Stimulated activated CD8-positive, alpha-beta memory T cell treated with anti-CD3 and anti-CD28 coated beads, Interleukin-4, amount 100 ng/mL, for 1 hour (primary cell): ENCODE data around the gene NDRG4.

ENCODE experiments used
- DNase-seq, 2 donors: peaks; one replicate each; pipeline ENCODE4 v3.0.0-alpha.2; 2020; ENCODE audit warnings: low read depth in 2 of 2, low spot score in 1 of 2

NDRG4 gene

GRCh38 chr16:58493756-58494431 is 6.0 kb upstream of the NDRG4 start:
- DNase-seq, result no peak

- DNase-seq, result no peak
Measured at GRCh38 chr16:58494981-58495520, 4.9 kb upstream of the NDRG4 start.

DNA sequence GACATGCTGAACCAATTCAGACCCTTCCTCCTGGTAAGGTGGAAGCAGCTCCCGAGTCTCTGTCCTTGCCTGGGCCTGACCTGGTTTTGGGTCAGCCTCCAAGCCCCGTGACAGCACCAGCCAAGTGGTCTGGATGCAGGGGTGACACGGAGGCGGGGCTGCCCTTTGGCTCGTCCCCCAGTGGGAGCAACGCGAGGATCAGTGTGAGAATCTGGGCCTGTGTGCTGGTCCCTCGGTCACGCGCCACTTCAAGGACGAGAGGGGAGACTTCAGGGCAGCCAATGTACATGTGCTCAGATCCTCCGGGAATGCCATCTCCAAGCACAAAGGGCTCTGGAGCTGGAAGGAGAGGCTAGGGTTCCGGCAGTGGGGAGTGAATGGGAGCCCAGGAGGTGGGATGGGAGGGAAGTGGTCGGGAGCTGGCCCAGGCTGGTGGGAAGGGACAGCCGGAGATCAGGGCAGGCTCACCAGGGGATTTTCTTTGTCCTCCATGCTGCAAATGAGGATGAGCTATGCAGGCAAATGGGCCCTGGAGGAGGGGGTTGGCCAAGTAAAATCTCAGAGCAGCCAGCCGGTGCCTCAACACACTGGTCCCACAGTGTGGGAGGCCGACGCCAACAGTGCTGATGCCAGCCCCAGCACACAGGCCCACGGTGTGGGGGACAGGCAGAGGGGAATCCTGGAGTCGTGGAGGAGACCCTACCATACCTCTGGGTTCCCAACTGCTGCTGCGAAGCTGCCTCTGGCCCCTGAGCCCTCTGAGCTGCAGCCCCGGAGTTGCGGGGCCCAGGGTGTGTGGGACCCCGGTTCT is 4.2 kb upstream of the NDRG4 start:
- no peak for DNase-seq

DNA sequence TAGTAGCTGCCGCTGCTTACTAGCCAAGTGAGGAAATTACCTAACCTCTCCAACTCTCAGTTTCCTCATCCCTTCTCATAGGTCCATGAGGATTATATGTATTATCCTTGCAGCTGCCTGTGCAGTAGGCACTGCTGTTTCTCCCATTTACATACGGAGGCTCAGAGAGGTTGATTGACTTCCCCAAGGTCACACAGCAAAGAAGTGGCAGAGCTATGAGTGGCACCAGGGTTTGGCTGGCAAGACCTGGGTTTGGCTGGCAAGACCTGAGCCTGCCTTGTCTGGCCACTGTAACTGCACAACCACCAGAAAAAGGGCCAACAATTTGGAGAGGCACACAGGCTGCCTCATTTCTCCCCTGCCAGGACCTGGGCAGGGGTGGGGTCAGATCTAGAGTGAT is 2.5 kb upstream of the NDRG4 start:
- DNase-seq, result no peak

GRCh38 chr16:58497935-58498334 is 2.0 kb upstream of the NDRG4 start:
- no peak for DNase-seq

DNA sequence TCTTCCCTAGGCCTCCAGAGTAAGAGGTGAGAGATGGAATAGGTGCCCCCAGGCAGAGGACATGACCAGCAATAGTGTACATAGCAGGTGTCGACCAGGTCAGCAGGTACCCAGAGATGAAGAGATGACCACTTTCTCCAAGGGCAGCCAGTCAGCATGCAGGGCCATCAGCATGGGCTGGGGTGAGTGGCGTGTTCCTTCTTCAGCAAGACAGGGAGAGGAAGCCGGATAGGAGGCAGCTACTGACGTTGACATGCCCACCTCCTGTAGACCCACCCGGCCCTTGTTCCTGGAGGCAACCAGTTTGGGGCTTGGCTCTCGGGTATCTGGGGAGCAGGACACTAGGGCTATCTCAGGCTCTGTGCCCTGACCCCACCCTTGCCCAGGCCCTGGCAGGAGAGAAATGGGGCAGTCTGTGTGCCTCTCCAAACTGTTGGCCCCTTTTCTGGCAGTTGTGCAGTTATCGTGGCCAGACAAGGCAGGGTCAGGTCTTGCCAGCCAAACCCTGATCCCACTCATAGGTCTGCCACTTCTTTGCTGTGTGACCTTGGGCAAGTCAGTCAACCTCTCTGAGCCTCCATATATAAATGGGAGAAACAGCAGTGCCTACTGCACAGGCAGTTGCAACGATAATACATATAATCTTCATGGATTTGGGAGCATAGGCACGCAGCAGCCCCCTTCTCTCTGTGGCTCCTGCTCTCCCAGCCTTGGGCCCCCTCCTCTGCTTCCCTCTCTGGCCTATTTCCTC is 1.4 kb upstream of the NDRG4 start:
- DNase-seq, result no peak

- DNase-seq, result no peak
Measured at GRCh38 chr16:58499092-58499511, 841 bp upstream of the NDRG4 start.

DNA sequence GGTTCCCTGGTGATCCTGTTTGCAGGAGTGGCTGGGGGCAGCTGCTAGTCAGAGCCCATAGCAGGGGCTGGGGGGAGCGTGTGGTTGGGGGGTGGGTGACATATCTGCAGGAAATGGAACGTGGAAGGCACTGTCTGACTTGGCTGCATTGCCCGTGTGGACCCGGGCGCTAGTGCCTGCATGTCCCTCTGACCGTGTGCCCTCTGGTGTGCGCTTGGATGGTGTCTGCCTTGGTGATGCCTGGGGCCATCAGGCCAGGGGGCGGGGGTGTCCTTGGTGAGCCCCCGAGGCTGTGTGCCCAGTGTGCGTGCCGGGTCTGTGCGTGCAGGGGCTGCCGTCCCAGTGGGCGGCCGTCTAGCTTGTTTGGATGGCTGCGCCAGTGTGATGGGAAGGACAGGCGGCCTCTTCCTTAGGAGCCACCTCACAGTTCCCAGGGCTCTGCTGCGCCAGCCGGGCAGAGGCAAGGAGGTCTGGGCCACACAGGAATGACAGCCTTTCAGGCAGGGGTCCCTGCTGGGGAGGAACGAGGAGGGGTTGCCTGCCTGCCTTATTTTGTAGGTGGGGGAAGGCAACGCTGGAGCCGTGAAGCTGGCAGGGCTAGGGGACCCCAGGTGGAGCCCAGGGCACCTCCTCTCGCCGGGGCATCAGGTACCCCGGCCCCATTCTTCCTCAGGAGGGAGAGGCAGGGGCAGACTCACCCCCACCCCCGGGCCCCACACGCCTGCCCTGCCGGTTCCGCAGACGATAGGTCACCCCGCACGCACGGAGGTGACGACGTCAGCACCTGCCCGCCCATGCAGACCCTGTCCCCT is 693 bp downstream of the NDRG4 start:
- no peak for DNase-seq

- no peak for DNase-seq
Measured at GRCh38 chr16:58501242-58502131, 1.5 kb downstream of the NDRG4 start.

GRCh38 chr16:58502217-58502921 is 2.4 kb downstream of the NDRG4 start:
- no peak for DNase-seq

- DNase-seq, result no peak
Measured at GRCh38 chr16:58503166-58503862, 3.4 kb downstream of the NDRG4 start.

DNA sequence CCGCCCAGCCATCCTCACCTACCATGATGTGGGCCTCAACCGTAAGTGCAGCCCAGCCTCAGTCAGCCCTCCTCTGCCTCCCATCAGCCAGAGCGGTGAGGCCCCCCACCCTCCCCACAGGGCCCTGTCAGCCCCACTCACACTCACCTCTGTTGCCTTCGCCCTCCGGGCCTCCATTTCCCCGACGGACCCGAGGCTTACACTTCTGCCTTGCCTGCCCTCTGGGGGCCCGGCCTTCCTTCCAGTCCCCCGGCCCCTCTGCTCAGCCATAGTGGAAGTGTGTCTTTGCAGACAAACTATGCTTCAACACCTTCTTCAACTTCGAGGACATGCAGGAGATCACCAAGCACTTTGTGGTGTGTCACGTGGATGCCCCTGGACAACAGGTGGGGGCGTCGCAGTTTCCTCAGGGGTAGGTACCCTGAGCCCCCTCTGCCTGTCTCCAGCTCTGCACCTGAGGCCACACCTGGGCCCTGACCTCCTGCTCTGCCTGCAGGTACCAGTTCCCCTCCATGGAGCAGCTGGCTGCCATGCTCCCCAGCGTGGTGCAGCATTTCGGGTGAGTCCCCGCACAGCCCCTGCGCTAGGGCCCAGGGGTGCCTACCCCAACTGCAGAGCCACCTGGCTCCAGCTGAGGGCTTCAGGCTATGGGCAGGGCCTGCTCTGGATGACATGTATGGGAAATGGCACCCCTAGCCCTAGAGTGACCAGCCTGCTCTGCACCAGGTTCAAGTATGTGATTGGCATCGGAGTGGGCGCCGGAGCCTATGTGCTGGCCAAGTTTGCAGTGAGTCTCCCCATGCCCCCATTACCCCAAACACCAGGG is 4.1 kb downstream of the NDRG4 start:
- no peak for DNase-seq

DNA sequence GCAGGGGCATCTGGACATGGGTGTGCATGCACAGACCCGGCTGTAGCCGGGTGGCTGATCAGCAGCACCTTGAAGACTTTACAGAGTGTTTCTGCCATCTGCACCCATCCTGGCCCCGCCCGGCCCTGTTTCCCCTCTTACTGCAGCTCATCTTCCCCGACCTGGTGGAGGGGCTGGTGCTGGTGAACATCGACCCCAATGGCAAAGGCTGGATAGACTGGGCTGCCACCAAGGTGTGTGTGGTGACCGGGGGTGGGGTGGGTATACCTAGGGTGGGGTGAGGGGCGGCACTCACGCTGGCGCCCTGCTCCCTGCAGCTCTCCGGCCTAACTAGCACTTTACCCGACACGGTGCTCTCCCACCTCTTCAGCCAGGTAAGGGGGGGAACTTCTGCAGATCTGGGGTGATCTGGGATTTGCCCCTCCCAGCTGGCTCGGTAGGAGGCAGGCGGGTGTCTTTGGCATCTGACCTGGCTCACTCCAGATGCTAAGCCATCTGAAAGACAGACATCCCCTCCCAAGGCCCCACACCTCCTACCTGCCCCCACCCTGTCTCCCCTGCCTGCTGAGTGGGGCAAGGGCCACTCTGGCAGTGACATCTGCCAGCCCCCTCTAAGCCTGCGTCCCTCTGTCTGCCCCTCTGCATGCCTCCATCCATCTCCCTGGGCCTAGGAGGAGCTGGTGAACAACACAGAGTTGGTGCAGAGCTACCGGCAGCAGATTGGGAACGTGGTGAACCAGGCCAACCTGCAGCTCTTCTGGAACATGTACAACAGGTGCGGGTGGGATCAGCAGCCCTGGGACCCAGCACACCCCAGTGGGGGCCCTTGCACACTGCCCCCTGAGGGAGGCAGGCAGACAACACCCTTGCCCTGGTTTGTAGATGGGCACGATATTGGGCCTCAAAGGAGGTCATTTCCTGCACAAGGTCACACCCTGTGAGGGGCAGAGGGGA is 6.6 kb downstream of the NDRG4 start:
- DNase-seq, result no peak

DNA sequence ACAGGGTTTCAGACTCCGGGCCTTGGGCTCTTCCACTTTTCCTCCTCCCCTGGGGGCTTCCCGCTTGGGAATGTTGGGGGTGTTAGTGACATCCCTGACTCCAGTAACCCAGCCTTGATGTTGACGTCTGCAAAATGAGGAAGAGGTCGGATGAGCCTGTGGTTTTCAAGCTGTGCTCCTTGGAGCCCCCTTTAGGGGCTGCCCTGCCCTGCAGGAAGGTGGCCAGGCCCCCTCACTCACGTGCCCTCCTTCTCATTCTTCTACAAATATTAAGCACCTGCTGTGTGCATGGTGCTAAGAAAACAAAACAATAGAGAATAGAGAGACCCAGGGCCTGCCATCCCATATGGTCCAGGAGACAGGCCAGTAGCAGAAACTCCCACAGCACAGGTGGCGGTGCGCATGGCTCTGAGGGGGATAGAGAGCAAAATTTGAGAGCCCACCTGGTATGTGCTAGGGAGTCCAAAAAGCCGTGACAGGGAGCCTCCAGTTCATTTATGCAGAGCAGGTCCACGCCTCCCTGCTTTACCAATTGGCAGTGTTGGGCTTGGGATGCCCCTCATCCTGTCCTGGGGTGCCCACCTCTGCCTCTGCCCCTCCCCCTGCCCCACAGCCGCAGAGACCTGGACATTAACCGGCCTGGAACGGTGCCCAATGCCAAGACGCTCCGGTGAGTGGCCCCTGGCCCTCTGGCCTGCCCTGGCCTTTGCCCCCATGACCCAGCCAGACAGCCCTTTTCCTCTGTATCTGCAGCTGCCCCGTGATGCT is 7.4 kb downstream of the NDRG4 start:
- no peak for DNase-seq

GRCh38 chr16:58507963-58508670 is 8.2 kb downstream of the NDRG4 start:
- DNase-seq, result no peak
